DOHH2 (cell line): ENCODE data around the gene PNMT.

ENCODE experiments used
- CTCF ChIP-seq: fragments of 200-600 bp; sonication (generic); IDR thresholded peaks from one replicate; pipeline ENCODE4 v1.5.1; 2014; ENCODE audit warnings: antibody characterized with exemption, mild to moderate bottlenecking, low read depth, low read length; ENCODE audit not compliant: poor library complexity, severe bottlenecking
- EZH2phosphoT487 ChIP-seq: fragments of 200-600 bp; sonication (generic); IDR thresholded peaks from 2 replicates; pipeline ENCODE4 v1.6.1; 2017; ENCODE audit warnings: borderline replicate concordance, mild to moderate bottlenecking, antibody characterized with exemption, low read length, moderate library complexity, mixed read lengths

GRCh38 chr17:39706921-39707337 lies 38.7 kb downstream of the PNMT start:
- TF ChIP-seq CTCF, result no peak
- no peak for TF ChIP-seq EZH2phosphoT487
